H1 (cell line): ENCODE measurements around the gene MBP. TPM values are rescaled to one million over a fixed set of nuclear protein-coding genes. Genes with fewer than 3 reads are reported as not detected.

Experiments used
- CHD1 ChIP-seq: IDR thresholded peaks from 2 replicates; pipeline ENCODE4 v1.6.1; 2012; ENCODE audit warnings: low read depth, low read length, improper control_type of control experiment
- EGR1 ChIP-seq: IDR thresholded peaks from 2 replicates; pipeline ENCODE4 v1.6.1; 2011; ENCODE audit warnings: low read depth, low read length, borderline replicate concordance
- GABPA ChIP-seq: IDR thresholded peaks from 2 replicates; pipeline ENCODE4 v1.6.1; 2011; ENCODE audit warnings: mild to moderate bottlenecking, low read length, moderate library complexity, borderline replicate concordance; ENCODE audit not compliant: insufficient read depth
- MAFK ChIP-seq: IDR thresholded peaks from 2 replicates; pipeline ENCODE4 v1.6.1; 2012; ENCODE audit warnings: low read depth, mild to moderate bottlenecking, improper control_type of control experiment, low read length
- SUZ12 ChIP-seq: fragments of 200-600 bp; sonication (generic); IDR thresholded peaks from 2 replicates; pipeline ENCODE4 v1.6.1; 2012; ENCODE audit warnings: mild to moderate bottlenecking, inconsistent platforms, low read length, moderate library complexity, mixed read lengths
- polyA plus RNA-seq, 7 experiments: library from polyadenylated mRNA; depleted of rRNA in 3 of 7; stranded (reverse) in 5 of 7; unstranded in 2 of 7; fragments of >200 nt in 5 of 7; fragments of 200-250 nt in 2 of 7; gene quantifications; 1 replicate in 5 of 7; 2 replicates in 1 of 7; 4 replicates in 1 of 7; pipeline versions ENCODE4 v1.2.1 to v1.2.3, GENCODE V29; 2011 to 2013; ENCODE audit warnings: missing spikeins in 2 of 7, mixed read lengths in 2 of 7
- total RNA-seq: library from RNA; stranded (reverse); fragmentation: NEBNext Ultra II Directional; extraction: Animal tissue kit (Norgen Biotek cat#: 25700); gene quantifications from 2 replicates; pipeline ENCODE4 v1.2.1, GENCODE V29; 2021
- TF ChIP-seq, protein P1 (sequence below): IDR thresholded peaks from 2 replicates; pipeline ENCODE4 v1.6.1; 2012; ENCODE audit warnings: inconsistent platforms
- TF ChIP-seq, protein P2 (sequence below): fragments of 300-600 bp; sonication (generic); IDR thresholded peaks from 2 replicates; pipeline ENCODE4 v1.7.1; 2012; ENCODE audit warnings: low read length, moderate library complexity, mild to moderate bottlenecking, inconsistent platforms; ENCODE audit not compliant: insufficient replicate concordance

MBP gene
- total and polyA plus RNA-seq, 2 of the 8 experiments (the other 6 are each of a cell fraction or from before 2014, with no cell fraction given), result 7.7 to 19.2 TPM

DNA sequence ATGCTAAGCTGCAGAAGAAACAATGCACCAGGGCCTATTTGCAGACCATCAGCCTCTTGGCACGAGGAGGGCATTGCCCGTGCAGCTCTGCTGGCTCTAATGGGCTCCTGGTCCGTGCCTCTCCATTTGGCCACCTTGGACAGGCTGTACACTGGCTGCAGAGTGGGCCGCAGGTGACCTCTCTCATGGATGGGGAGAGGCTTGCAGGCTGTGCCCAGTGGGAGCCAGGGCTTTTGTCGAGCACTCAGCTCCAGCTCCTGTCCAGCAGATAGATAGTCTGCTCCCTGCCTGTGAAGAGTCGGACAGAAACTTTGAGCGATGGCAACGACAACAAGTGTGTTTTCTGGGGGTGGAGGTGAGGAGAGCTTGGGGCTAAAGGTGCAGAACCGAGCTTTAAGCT lies 100.9 kb downstream of the MBP start (continued):
- TF ChIP-seq EGR1 (no peak), CHD1 (no peak), GABPA (no peak), MAFK (no peak), SUZ12 (no peak)
- TF ChIP-seq, protein P1, sequence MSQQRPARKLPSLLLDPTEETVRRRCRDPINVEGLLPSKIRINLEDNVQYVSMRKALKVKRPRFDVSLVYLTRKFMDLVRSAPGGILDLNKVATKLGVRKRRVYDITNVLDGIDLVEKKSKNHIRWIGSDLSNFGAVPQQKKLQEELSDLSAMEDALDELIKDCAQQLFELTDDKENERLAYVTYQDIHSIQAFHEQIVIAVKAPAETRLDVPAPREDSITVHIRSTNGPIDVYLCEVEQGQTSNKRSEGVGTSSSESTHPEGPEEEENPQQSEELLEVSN, result no peak
- TF ChIP-seq, protein P2, sequence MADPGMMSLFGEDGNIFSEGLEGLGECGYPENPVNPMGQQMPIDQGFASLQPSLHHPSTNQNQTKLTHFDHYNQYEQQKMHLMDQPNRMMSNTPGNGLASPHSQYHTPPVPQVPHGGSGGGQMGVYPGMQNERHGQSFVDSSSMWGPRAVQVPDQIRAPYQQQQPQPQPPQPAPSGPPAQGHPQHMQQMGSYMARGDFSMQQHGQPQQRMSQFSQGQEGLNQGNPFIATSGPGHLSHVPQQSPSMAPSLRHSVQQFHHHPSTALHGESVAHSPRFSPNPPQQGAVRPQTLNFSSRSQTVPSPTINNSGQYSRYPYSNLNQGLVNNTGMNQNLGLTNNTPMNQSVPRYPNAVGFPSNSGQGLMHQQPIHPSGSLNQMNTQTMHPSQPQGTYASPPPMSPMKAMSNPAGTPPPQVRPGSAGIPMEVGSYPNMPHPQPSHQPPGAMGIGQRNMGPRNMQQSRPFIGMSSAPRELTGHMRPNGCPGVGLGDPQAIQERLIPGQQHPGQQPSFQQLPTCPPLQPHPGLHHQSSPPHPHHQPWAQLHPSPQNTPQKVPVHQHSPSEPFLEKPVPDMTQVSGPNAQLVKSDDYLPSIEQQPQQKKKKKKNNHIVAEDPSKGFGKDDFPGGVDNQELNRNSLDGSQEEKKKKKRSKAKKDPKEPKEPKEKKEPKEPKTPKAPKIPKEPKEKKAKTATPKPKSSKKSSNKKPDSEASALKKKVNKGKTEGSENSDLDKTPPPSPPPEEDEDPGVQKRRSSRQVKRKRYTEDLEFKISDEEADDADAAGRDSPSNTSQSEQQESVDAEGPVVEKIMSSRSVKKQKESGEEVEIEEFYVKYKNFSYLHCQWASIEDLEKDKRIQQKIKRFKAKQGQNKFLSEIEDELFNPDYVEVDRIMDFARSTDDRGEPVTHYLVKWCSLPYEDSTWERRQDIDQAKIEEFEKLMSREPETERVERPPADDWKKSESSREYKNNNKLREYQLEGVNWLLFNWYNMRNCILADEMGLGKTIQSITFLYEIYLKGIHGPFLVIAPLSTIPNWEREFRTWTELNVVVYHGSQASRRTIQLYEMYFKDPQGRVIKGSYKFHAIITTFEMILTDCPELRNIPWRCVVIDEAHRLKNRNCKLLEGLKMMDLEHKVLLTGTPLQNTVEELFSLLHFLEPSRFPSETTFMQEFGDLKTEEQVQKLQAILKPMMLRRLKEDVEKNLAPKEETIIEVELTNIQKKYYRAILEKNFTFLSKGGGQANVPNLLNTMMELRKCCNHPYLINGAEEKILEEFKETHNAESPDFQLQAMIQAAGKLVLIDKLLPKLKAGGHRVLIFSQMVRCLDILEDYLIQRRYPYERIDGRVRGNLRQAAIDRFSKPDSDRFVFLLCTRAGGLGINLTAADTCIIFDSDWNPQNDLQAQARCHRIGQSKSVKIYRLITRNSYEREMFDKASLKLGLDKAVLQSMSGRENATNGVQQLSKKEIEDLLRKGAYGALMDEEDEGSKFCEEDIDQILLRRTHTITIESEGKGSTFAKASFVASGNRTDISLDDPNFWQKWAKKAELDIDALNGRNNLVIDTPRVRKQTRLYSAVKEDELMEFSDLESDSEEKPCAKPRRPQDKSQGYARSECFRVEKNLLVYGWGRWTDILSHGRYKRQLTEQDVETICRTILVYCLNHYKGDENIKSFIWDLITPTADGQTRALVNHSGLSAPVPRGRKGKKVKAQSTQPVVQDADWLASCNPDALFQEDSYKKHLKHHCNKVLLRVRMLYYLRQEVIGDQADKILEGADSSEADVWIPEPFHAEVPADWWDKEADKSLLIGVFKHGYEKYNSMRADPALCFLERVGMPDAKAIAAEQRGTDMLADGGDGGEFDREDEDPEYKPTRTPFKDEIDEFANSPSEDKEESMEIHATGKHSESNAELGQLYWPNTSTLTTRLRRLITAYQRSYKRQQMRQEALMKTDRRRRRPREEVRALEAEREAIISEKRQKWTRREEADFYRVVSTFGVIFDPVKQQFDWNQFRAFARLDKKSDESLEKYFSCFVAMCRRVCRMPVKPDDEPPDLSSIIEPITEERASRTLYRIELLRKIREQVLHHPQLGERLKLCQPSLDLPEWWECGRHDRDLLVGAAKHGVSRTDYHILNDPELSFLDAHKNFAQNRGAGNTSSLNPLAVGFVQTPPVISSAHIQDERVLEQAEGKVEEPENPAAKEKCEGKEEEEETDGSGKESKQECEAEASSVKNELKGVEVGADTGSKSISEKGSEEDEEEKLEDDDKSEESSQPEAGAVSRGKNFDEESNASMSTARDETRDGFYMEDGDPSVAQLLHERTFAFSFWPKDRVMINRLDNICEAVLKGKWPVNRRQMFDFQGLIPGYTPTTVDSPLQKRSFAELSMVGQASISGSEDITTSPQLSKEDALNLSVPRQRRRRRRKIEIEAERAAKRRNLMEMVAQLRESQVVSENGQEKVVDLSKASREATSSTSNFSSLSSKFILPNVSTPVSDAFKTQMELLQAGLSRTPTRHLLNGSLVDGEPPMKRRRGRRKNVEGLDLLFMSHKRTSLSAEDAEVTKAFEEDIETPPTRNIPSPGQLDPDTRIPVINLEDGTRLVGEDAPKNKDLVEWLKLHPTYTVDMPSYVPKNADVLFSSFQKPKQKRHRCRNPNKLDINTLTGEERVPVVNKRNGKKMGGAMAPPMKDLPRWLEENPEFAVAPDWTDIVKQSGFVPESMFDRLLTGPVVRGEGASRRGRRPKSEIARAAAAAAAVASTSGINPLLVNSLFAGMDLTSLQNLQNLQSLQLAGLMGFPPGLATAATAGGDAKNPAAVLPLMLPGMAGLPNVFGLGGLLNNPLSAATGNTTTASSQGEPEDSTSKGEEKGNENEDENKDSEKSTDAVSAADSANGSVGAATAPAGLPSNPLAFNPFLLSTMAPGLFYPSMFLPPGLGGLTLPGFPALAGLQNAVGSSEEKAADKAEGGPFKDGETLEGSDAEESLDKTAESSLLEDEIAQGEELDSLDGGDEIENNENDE, result no peak
